A549 treated with Mapracorat at 1 μM for 4 hours (cell line): ENCODE results near the gene MCL1. TPM values are rescaled to one million over a fixed set of nuclear protein-coding genes. Genes with fewer than 3 reads are reported as not detected.

Experiments used
- total RNA-seq: library from RNA; stranded (reverse); fragments of 200-300 nt; extraction: Qiagen RNA extraction; gene quantifications from 5 replicates; pipeline ENCODE4 v1.2.3, GENCODE V29; 2022

The MCL1 gene
- total RNA-seq: 220 to 303 TPM (median 284 TPM) in 5 replicates

DNA sequence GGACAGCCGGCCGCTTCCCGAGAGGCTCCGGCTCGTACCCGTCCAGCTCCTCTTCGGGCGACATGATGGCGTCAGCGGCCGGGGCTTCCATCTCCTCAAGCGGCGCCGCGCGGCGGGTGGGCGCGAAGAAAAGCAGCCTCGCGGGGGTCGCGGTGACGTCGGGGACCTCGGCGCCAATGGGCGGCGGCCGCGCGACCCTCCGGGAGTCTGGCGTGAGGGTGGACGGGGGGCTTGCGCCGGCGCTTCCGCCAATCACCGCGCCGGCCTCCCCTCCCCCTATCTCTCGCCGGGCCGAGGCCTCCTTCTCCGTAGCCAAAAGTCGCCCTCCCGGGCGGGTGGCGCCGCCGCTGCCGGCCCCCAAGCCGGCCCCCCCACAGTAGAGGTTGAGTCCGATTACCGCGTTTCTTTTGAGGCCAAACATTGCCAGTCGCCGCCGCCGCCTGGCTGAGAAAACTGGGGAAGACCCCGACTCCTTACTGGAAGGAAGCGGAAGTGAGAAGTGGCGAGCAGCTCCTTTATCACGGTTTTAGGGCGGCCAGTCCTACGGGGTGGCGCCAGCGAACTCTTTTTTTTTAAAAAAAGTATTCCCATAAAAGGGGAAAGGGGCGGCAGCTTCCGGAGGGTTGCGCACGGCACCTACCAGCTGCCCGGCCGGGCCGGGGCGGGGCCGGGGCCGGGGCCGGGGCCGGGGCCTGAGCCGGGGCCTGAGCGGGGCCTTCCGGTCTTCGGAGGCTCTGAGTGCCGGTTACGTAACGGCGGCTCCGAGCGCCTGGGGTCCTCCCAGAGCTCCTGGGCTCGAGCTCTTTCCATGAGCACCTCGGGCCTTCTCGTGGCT, at the start of gene MCL1:
Gene MCL1 (minus strand): TSS at position 501 of the 835 bp plus-strand sequence. CDS start 80 bp downstream, at position 421.

DNA sequence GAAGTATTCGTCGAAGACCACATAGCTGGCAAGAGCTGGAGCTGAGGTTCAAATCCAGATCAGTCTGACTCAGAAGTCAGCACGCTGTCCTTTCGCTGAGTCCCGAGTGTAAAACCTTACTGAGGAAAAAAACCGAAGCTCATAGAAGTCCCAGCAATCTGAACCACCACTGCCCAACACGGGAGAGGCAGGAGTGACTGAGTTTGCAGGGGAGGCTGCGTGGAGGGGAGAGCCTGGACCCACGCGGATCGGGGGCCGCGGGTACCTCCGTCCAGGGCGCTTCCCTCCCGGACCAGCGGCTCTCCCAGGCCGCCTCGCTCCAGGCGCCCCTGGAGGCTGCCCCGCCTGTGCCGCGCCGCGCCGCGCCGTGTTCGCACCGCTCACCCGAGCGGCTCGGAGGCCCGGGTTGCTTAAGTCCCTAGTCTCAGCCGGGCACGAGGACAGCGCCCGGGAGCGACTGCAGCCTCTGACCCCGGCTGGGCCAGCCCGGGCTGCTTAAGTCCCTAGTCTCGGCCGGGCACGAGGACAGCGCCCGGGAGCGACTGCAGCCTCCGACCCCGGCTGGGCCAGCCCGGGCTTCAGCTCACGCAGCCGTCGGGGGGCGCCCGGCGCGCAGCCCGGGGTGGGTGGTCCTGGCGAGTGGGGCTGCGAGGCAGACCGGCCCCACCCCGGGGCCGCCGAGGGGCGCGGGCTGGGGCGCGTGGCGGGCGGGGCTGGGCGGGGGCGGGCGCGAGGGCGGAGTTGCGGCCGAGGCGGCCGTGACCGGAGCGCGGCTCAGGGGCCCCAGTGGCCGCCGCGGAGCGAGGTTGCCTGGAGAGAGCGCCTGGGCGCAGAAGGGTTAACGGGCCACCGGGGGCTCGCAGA, 30.5 kb downstream of the MCL1 start, which contains the start of gene ADAMTSL4:
Gene ADAMTSL4 (plus strand): TSS at position 777 of the 864 bp plus-strand sequence. CDS start 2,881 bp downstream, outside the sequence.

Other genes starting within 250 kb of the MCL1 start
- 11.6 to 14.2 TPM (median 13.6 TPM) in 5 replicates for gene RPRD2, start 215.5 kb downstream of the MCL1 start, total RNA-seq
- 19.2 to 22.0 TPM (median 20.3 TPM) in 5 replicates for gene TARS2, start 92.2 kb downstream of the MCL1 start, total RNA-seq
- gene ECM1, start 71.5 kb downstream of the MCL1 start, total RNA-seq: 1.8 to 2.1 TPM (median 2.0 TPM) in 5 replicates
- 0.29 TPM in 1 of 5 replicates, not detected in the others for gene FALEC, start 63.9 kb downstream of the MCL1 start, total RNA-seq
- 4.3 to 8.1 TPM (median 6.8 TPM) in 5 replicates for gene ADAMTSL4, start 30.2 kb downstream of the MCL1 start, total RNA-seq
- 133 to 151 TPM (median 137 TPM) in 5 replicates for gene ENSA, start 50.0 kb upstream of the MCL1 start, total RNA-seq
- 12.7 to 16.7 TPM (median 15.3 TPM) in 5 replicates for gene GOLPH3L, start 117.5 kb upstream of the MCL1 start, total RNA-seq
- gene HORMAD1, start 141.3 kb upstream of the MCL1 start, total RNA-seq: 7.2 to 10.0 TPM (median 7.5 TPM) in 5 replicates
- gene CTSS, start 186.2 kb upstream of the MCL1 start, total RNA-seq: 14.2 to 18.5 TPM (median 14.4 TPM) in 5 replicates
- 1.4 to 2.2 TPM (median 1.7 TPM) in 5 replicates for gene CTSK, start 228.7 kb upstream of the MCL1 start, total RNA-seq